ENCODE results near the gene SLC26A3. TPM values are rescaled to one million over a fixed set of nuclear protein-coding genes. Genes with fewer than 3 reads are reported as not detected.

SLC26A3 gene
- total RNA-seq, 4 donors from 2014 or later, result 12.7 TPM; not detected in 3

DNA sequence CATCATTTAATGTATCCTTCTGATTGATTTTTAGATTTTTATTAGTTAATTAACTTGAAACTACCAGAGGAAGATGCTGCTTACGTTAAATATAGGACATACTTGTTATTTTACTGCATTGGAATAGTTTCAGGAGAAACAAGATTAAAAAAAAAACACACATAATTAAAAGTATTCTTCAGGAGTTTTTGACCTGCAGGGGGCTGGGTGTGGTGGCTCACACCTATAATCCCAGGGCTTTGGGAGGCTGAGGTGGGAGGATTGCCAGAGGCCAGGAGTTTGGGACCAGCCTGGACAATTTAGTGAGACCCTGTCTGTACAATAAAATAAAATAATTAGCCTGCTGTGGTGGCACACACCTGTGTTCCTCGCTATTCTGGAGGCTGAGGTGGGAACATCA lies 48.4 kb downstream of the SLC26A3 start:
- Histone ChIP-seq H3K4me3 (no peak overlapping the region), H3K27ac (no peak overlapping the region), H3K9me3 (no peaks in the 10 kb centered on the region), H3K4me1 (no peaks in the 10 kb centered on the region), H3K27me3 (no peaks in the 10 kb centered on the region), H3K36me3 (peaks cover 0 to 86% of the 10 kb centered on the region in 2 donors)
- in situ Hi-C loops (cut with MboI; ENCODE audit: low sequenced_read_pairs in 4 of 4) (no loop called here), intact Hi-C loops (cut with DNase I; ENCODE audit: low total_unique reads) (no loop called here)
- ATAC-seq (no peak), DNase-seq (no peak)
- TF ChIP-seq POLR2A (IDR thresholded peaks at IDR 0.05), result no peak

DNA sequence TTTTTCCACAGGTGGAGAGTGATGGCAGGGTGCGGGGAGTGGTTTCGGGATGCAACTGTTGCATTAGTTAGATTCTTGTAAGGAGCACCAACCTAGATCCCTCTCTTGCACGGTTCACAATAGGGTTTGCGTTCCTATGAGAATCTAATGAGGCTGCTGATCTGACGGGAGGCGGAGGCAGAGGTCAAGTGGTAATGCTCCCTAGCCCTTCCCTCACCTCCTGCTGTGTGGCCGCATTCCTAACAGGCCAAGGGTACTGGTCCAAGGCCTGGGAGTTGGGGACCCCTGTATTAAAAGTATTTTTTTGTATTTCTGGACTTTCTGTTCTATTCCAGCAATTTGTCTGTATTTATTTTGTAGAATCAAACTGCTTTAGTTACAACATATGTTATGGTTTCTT lies 51.9 kb downstream of the SLC26A3 start:
- no peaks in the 10 kb centered on the region for H3K27me3 ChIP-seq
- no peak for DNase-seq
- no peak overlapping the region for H3K4me3 ChIP-seq
- intact Hi-C loops (cut with DNase I; ENCODE audit: low total_unique reads), result no loop called here
- ATAC-seq, result no peak
- H3K4me1 ChIP-seq, result peaks cover 17 to 21% of the 10 kb centered on the region in 2 donors
- H3K9me3 ChIP-seq, result no peaks in the 10 kb centered on the region
- TF ChIP-seq, protein P1, sequence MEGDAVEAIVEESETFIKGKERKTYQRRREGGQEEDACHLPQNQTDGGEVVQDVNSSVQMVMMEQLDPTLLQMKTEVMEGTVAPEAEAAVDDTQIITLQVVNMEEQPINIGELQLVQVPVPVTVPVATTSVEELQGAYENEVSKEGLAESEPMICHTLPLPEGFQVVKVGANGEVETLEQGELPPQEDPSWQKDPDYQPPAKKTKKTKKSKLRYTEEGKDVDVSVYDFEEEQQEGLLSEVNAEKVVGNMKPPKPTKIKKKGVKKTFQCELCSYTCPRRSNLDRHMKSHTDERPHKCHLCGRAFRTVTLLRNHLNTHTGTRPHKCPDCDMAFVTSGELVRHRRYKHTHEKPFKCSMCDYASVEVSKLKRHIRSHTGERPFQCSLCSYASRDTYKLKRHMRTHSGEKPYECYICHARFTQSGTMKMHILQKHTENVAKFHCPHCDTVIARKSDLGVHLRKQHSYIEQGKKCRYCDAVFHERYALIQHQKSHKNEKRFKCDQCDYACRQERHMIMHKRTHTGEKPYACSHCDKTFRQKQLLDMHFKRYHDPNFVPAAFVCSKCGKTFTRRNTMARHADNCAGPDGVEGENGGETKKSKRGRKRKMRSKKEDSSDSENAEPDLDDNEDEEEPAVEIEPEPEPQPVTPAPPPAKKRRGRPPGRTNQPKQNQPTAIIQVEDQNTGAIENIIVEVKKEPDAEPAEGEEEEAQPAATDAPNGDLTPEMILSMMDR (IDR thresholded peaks at IDR 0.05 in 4 of 5, conservative IDR thresholded peaks at IDR 0.05 in 1 of 5), result no peak
- TF ChIP-seq POLR2A (IDR thresholded peaks at IDR 0.05), result no peak
- no peak overlapping the region for H3K27ac ChIP-seq
- in situ Hi-C loops (cut with MboI; ENCODE audit: low sequenced_read_pairs in 4 of 4), result no loop called here
- H3K36me3 ChIP-seq, result peaks cover 0 to 59% of the 10 kb centered on the region in 2 donors

DNA sequence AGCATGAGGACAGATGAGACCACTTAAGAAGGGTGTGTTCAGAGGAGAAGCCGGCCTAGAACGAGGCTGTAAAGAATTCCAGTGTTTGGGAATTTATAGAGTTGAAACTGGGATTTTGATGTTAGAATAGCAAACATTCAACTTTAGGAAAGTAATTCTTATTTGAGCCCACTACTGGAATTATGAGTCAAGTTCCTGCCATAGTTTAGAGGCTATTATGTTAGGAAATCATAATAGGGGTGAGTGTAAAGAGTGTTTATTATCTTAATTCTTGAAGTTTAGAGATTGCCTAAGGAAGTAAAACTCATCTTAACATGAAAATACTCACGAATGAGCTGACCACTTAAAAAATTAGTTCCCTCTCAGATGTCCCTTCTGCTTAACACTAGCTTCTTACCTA lies 57.0 kb downstream of the SLC26A3 start:
- Histone ChIP-seq H3K27ac (no peak overlapping the region), H3K27me3 (no peaks in the 10 kb centered on the region), H3K9me3 (no peaks in the 10 kb centered on the region), H3K4me3 (no peak overlapping the region), H3K4me1 (peaks cover 38 to 45% of the 10 kb centered on the region in 2 donors), H3K36me3 (peaks cover 0 to 21% of the 10 kb centered on the region in 2 donors)
- in situ Hi-C loops (cut with MboI; ENCODE audit: low sequenced_read_pairs in 4 of 4) (loop anchor here (5.0 to 25.0 kb wide), 3 partner anchors 126 to 559 kb away; no protein-coding TSS in a partner anchor), intact Hi-C loops (cut with DNase I; ENCODE audit: low total_unique reads) (loop anchor here (10.0 kb wide), 1 partner anchor 1461 kb away; the partner anchor contains the start of gene NAMPT)
- ATAC-seq (no peak), DNase-seq (no peak)
- no peak for TF ChIP-seq POLR2A (IDR thresholded peaks at IDR 0.05)
- TF ChIP-seq, protein P1 (IDR thresholded peaks at IDR 0.05 in 4 of 5, conservative IDR thresholded peaks at IDR 0.05 in 1 of 5), result no peak

DNA sequence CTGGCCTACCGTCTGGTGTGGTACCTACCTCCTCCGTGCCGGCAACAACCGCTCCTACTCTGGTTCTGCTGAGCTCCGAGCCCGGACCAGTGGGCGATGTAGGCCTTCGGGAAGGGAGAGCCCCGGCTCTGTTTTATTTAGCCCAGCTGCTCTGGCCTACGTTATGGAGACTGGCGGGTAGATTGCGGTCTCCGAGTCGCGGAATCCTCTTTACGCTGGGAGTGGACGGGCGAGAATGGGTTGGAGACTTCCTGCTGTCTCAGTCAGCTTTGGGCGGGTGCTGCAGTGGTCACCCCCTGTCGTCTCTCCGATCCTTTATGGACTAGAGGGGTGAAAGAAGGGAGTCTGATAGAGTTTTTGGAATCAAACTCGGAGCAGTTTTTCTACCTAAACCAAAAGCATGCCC lies 58.7 kb downstream of the SLC26A3 start:
- intact Hi-C loops (cut with DNase I; ENCODE audit: low total_unique reads), result loop anchor here (1.0 to 10.0 kb wide), 5 partner anchors 147 to 1460 kb away; partner anchors contain the start of genes CCDC71L, COG5, DLD and DUS4L

More for the DNA sequence above, 58.7 kb downstream of the SLC26A3 start:
- peak; percentile 25 to 45 for ATAC-seq
- Histone ChIP-seq H3K27me3 (no peaks in the 10 kb centered on the region), H3K36me3 (peaks cover 0 to 4% of the 10 kb centered on the region in 2 donors), H3K9me3 (no peaks in the 10 kb centered on the region), H3K27ac (peak overlapping the region; percentile 92 to 100 (median 95)), H3K4me1 (peaks cover 38 to 45% of the 10 kb centered on the region in 2 donors), H3K4me3 (peak overlapping the region; percentile 75 to 96 (median 91))
- DNase-seq, result no peak
- in situ Hi-C loops (cut with MboI; ENCODE audit: low sequenced_read_pairs in 4 of 4), result loop anchor here in 3 of 4 donors (5.0 to 25.0 kb wide), 4 partner anchors 128 to 557 kb away; no protein-coding TSS in a partner anchor
- no peak for TF ChIP-seq POLR2A (IDR thresholded peaks at IDR 0.05)
- TF ChIP-seq, protein P1 (IDR thresholded peaks at IDR 0.05 in 4 of 5, conservative IDR thresholded peaks at IDR 0.05 in 1 of 5), result no peak
